ENCODE measurements around the gene CYSLTR1.
"Not testable (repeated sequence)": the region's sequence is repeated elsewhere in the genome, so short reads cannot be mapped to it uniquely, and the experiment has no call there.

CYSLTR1 gene

GRCh38 chrX:78327370-78328086 is at the start of gene CYSLTR1:
Gene CYSLTR1 (minus strand): TSS chrX:78327611. CDS start chrX:78273746, 53,865 bp downstream.
- no peak for DNase-seq (ENCODE audit: low read depth in 2 of 2)

- DNase-seq (ENCODE audit: low read depth in 2 of 2), result no peak
These were observed 49.8 kb upstream of the CYSLTR1 start for GRCh38 chrX:78377186-78377585.

- DNase-seq (ENCODE audit: low read depth in 2 of 2), result no peak
These were observed 48.5 kb upstream of the CYSLTR1 start for GRCh38 chrX:78375894-78376293.

- DNase-seq (ENCODE audit: low read depth in 2 of 2), result no peak
These were observed 39.2 kb upstream of the CYSLTR1 start for GRCh38 chrX:78366576-78366975.

GRCh38 chrX:78357342-78358055 is 30.1 kb upstream of the CYSLTR1 start:
- DNase-seq (ENCODE audit: low read depth in 2 of 2), result no peak

GRCh38 chrX:78333521-78333920 is 6.1 kb upstream of the CYSLTR1 start:
- no peak for DNase-seq (ENCODE audit: low read depth in 2 of 2)

GRCh38 chrX:78331708-78332107 is 4.3 kb upstream of the CYSLTR1 start:
- DNase-seq (ENCODE audit: low read depth in 2 of 2), result no peak

- no peak for DNase-seq (ENCODE audit: low read depth in 2 of 2)
These were observed 3.1 kb upstream of the CYSLTR1 start for GRCh38 chrX:78330540-78330939.

GRCh38 chrX:78330068-78330467 is 2.7 kb upstream of the CYSLTR1 start:
- no peak for DNase-seq (ENCODE audit: low read depth in 2 of 2)

- no peak for DNase-seq (ENCODE audit: low read depth in 2 of 2)
These were observed 2.1 kb upstream of the CYSLTR1 start for GRCh38 chrX:78329486-78329885.

- no peak for DNase-seq (ENCODE audit: low read depth in 2 of 2)
These were observed 1.0 kb downstream of the CYSLTR1 start for GRCh38 chrX:78326401-78326800.

- DNase-seq (ENCODE audit: low read depth in 2 of 2), result no peak
These were observed 4.5 kb downstream of the CYSLTR1 start for GRCh38 chrX:78322863-78323262.

- no peak for DNase-seq (ENCODE audit: low read depth in 2 of 2)
These were observed 5.6 kb downstream of the CYSLTR1 start for GRCh38 chrX:78321809-78322208.

GRCh38 chrX:78316265-78316664 is 11.1 kb downstream of the CYSLTR1 start:
- no peak for DNase-seq (ENCODE audit: low read depth in 2 of 2)

GRCh38 chrX:78315745-78316144 is 11.7 kb downstream of the CYSLTR1 start:
- DNase-seq (ENCODE audit: low read depth in 2 of 2), result no peak

- no peak for DNase-seq (ENCODE audit: low read depth in 2 of 2)
These were observed 12.8 kb downstream of the CYSLTR1 start for GRCh38 chrX:78314561-78314960.

GRCh38 chrX:78313526-78313925 is 13.9 kb downstream of the CYSLTR1 start:
- no peak for DNase-seq (ENCODE audit: low read depth in 2 of 2)

GRCh38 chrX:78307665-78308064 is 19.7 kb downstream of the CYSLTR1 start:
- DNase-seq (ENCODE audit: low read depth in 2 of 2), result no peak

GRCh38 chrX:78303086-78303485 is 24.3 kb downstream of the CYSLTR1 start:
- DNase-seq (ENCODE audit: low read depth in 2 of 2), result no peak

GRCh38 chrX:78300933-78301332 is 26.5 kb downstream of the CYSLTR1 start:
- not testable (repeated sequence) for DNase-seq (ENCODE audit: low read depth in 2 of 2)

GRCh38 chrX:78283511-78283910 is 43.9 kb downstream of the CYSLTR1 start:
- DNase-seq (ENCODE audit: low read depth in 2 of 2), result no peak

GRCh38 chrX:78237127-78237526 is 90.3 kb downstream of the CYSLTR1 start:
- no peak for DNase-seq (ENCODE audit: low read depth in 2 of 2)

- DNase-seq (ENCODE audit: low read depth in 2 of 2), result not testable (repeated sequence)
These were observed 101.4 kb downstream of the CYSLTR1 start for GRCh38 chrX:78226047-78226446.

All from stimulated activated CD4-positive, alpha-beta T cell treated with anti-CD3 and anti-CD28 coated beads, Interleukin-12 subunit alpha, Interleukin-12 subunit beta, amount 100 ng/mL, for 24 hours (primary cell).